SK-N-SH (cell line): ENCODE data around the gene HOXD13.

ENCODE experiments used
- SIN3A ChIP-seq: IDR thresholded peaks from 2 replicates; pipeline ENCODE4 v1.6.1; 2012; ENCODE audit warnings: low read depth, mild to moderate bottlenecking, low read length, moderate library complexity, borderline replicate concordance
- TF ChIP-seq, protein P1 (sequence below): fragments of 200-600 bp; sonication (generic); IDR thresholded peaks from 2 replicates; pipeline ENCODE4 v1.6.1; 2017; ENCODE audit warnings: antibody characterized with exemption, mild to moderate bottlenecking, moderate library complexity

DNA sequence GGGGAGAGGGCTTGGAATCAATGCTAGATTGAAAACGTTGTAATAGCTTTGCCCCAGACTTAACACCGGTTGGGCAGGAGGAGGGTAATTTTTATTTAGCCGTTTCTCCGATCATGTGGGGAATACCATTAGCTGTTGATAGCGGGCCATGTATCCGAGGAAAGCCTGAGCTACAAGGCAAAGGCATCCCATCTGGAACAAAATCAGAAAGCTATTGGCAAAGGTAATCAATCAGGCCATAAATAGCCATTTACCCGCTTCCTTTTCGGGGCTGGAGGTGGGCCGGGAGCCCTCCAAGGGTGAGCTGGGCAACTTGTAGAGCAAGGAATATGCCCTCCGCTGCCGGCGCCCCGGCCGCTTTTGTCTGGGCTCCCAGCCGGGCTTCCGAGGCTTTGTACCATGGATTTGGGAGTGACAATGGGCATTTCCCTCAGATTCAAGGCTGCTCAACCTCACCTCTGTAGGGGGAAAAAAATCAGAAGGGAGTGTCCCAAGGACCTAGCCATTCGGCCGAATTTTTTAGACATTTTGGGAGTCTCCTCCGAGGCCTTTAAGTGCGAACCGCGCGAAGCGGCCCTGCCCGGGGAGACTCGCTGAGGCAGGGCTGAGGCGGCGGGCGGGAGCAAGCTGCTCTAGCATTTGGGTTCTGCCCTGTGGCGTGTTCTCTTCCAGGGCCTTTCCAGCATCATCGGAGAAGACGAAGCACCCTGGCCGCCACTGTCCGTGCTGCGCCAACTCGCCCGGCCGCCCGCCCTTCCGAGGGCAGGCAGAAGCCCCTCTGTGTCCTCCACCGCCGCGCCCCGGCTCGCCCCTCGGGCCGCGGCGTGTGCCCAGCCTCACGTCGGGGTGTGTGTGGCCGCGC, 28.9 kb downstream of the HOXD13 start:
- TF ChIP-seq SIN3A, result no peak
- TF ChIP-seq, protein P1, sequence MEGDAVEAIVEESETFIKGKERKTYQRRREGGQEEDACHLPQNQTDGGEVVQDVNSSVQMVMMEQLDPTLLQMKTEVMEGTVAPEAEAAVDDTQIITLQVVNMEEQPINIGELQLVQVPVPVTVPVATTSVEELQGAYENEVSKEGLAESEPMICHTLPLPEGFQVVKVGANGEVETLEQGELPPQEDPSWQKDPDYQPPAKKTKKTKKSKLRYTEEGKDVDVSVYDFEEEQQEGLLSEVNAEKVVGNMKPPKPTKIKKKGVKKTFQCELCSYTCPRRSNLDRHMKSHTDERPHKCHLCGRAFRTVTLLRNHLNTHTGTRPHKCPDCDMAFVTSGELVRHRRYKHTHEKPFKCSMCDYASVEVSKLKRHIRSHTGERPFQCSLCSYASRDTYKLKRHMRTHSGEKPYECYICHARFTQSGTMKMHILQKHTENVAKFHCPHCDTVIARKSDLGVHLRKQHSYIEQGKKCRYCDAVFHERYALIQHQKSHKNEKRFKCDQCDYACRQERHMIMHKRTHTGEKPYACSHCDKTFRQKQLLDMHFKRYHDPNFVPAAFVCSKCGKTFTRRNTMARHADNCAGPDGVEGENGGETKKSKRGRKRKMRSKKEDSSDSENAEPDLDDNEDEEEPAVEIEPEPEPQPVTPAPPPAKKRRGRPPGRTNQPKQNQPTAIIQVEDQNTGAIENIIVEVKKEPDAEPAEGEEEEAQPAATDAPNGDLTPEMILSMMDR, result no peak
